CD4-positive, alpha-beta T cell treated with Interferon alpha-2 for 1 hour (primary cell): ENCODE results near the gene HNRNPH1.

Source experiments
- DNase-seq, 2 donors: peaks; one replicate each; pipeline ENCODE4 v3.0.0-alpha.2; 2020 to 2022

The HNRNPH1 gene

DNA sequence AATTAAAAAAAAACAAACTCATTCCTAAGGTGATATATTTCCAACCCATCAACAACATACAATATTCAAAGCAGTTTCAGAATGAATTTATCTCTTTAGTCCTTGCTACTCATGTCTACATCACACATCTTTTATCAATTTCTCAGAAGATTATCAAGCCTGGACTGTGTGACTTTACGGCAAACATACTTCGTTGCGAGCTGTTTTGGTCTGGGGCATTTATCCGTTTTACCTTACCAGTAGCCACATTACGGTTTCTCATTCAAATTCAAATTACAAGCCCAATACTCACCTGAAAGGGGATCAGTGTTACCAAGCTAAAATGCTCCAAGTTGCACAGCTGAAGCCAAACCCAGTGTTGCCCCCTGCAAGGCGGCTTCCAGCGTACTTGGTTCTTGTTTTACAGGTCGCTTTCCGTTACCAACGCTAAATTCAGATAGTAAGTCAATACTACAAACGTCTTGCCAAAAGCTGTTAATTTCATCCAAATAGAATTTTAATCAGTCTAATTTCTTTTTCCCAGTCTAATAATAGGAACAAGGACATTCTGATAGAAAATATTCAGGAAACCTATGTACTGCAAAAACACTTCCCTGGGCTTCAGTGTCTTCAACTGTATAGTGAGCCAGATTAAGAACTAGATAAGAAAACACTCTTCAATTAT is 1.8 kb downstream of the HNRNPH1 start:
- no peak for DNase-seq

DNA sequence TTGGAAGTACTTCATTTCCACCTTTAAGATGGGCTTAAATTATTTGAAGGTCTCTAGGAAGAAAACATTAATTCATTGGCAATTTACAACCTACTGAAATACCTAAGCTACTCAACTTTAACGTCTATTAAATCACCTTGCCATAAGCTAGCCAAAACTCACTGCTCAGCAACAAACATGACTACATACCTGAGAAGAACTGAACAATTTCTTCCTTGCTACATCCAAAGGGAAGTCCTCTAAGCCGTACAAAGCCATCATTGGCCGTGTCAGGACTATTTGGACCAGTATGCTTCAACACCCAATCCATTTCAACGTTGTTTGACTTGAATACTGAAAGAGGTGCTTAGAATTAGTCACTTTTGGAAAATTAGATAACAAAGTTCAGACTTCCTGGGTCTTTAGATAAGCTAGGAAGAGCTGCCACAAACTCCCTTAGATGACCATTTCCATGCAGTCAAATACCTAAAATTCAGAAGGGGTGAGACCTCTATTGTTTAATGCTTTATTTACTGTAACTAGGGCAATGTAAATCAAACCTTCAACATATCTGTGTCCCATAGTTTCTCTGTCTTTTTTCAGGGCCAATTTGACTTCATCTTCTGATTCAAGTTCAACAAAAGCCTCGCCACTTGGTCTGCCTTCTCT is 2.6 kb downstream of the HNRNPH1 start:
- no peak for DNase-seq

DNA sequence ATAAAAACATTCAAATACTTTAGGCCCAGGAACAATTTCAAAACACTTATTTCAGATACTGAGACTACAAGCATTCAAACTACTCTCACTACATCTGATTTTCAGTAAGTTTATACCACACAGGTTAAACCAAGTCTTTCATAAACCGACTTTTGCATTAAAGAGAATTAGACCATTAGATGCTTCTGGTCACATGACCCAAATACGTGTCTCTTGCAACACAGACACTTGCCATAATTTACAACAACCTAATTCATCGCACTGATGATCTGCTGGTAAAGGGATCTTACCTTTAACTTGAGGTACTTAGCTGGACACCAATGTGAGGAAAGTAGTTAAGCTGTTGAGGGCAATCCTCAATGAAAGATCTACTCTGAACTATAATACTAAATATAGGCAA is 3.2 kb downstream of the HNRNPH1 start:
- DNase-seq = no peak

DNA sequence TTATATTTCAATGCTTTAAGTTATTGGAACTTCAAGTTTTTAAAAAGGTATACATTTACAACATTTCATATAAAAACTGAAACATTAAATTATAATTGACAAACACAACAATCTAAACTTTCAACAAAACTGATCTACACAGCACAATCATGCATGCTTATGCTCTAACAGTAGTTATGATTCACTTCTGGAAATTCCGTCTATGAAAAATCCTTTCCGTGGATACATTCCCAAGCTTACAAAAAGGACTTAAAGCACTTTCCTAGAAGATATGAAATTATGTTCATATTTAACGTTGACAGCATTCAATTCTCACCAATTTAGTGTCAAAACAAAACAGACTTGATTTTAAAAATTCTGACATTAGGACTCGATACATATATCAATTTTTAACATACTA is 3.7 kb downstream of the HNRNPH1 start:
- DNase-seq = no peak

DNA sequence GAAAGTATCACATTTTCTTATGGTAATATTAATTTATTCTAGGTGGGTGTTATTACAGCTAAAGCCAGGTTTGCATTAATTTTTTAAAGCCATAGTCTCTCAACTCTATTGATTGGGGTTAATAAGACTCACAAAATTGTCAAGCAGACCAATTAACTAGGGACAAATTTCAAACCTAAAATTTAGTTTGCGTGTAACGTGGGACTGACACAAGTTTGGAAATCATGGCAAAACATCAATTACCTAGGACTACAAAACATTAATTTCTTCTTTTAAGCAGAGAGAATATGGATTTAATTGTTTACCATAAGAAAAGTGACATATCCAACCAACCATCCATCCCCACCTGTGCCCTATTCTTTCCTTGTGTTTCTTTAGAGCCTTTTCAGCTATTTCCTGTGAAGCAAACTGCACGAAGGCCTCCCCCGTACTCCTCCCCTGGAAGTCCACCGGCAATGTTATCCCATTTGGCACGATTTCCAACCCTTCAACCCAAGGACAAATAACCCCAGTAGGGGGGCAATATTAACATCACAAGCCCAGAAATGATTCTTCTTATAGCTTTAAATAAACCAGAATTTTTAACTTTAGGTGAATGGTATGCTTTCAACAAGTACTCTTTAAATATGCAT is 4.4 kb downstream of the HNRNPH1 start:
- DNase-seq = no peak

DNA sequence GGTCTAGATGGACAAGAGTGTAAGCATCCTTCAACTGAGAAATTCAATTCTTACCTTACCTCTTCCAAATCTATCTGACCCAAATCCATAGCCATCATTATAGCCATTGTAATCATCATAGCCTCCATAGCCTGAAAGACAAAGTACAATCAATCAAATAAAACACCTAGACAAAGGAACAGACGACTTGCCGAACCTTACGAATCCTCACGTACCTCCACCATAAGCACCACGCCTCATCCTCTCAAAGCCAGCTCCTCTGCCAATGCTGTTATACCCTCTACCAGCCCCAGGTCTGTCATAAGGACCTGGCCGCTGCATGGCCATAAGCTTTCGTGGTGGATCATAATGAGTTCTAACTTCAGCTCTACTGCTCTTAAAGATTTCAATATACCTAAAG is 5.5 kb downstream of the HNRNPH1 start:
- DNase-seq = no peak

DNA sequence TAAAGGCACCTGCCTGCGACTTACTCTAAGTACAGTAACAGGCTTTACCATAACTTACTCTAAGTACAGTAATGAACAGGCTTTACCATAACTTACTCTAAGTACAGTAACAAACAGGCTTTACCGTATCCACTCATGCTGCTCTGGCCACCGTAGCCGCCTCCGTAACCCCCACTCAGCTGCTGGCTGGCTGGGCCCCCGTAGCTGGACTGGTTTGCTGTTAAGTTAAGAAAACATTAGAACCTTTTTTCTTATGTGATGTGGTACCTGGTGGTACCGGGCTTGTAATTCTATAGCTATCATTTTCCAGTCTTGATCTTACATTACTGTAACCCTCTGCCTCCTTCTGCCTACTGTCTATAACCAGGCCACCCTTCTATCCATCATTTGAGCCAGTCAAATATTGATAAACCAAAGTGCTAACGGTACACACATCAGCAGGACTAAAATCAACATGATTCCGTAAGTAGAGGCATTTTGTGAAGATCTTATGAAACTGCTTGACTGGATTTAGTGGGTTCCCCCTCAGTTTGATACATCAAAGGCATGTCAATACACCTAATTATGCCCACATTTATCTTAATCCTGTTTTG is 7.4 kb downstream of the HNRNPH1 start:
- DNase-seq = no peak

DNA sequence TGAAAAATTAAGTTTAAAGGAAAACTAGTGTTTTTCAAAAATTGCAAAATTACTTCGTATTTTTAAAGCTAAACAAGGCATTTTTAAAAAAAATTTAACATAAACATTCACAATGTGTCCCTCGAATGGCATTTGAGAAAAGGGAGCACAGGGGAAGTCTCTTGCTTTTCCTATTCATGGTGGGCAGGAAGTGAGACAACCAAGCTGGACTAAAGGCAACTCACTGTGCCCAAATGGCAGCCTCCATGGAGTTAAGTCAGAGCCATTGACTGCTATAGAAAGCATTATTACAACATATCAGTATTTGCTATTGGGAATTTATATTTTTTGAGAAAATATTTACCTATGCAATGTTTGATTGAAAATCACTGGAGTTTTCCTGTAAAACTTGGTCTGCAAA is 8.3 kb downstream of the HNRNPH1 start:
- DNase-seq = no peak

DNA sequence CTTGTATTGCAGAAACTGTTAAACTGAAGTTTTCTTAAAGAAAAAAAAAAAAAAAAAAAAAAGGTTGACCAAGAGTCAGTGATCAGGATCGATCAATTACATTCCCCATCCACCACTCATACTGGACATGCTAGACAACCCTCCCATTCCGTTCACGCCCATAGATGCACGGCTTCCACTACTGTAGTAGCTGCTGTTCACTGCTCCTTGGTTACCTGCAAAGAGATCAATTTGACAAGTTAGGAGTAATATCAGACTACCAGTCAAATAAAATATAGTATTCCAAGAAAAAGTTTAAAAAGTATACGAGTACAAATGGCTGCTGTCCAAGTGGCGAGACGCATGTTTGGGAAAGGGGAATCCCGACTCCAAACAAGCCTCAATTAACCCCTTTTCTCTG is 8.7 kb downstream of the HNRNPH1 start:
- no peak for DNase-seq

DNA sequence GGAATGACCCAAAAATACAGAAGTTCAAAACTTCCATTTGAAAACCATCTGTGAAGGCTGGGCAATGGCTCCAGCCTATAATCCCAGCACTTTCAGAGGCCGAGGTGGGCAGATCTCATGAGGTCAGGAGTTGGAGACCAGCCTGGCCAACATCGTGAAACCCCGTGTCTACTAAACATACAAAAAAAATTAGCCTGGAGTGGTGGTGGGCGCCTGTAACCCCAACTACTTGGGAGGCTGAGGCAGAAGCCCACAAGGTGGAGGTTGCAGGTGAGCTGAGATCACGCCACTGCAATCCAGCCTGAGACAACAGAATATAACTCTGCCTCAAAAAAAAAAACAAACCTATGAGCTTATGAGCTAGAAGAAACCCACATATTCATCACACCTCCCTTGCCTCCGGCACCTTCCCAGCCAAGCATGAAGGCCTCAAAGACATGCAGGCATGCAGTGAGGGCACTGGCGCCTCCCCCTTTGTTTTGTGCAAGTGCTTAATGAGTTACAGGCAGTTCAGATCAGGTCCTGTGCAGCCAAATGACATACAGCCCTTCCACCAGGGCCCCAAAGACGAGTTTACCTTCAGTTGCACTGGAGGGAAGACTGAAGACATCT is 9.9 kb downstream of the HNRNPH1 start:
- no peak for DNase-seq

DNA sequence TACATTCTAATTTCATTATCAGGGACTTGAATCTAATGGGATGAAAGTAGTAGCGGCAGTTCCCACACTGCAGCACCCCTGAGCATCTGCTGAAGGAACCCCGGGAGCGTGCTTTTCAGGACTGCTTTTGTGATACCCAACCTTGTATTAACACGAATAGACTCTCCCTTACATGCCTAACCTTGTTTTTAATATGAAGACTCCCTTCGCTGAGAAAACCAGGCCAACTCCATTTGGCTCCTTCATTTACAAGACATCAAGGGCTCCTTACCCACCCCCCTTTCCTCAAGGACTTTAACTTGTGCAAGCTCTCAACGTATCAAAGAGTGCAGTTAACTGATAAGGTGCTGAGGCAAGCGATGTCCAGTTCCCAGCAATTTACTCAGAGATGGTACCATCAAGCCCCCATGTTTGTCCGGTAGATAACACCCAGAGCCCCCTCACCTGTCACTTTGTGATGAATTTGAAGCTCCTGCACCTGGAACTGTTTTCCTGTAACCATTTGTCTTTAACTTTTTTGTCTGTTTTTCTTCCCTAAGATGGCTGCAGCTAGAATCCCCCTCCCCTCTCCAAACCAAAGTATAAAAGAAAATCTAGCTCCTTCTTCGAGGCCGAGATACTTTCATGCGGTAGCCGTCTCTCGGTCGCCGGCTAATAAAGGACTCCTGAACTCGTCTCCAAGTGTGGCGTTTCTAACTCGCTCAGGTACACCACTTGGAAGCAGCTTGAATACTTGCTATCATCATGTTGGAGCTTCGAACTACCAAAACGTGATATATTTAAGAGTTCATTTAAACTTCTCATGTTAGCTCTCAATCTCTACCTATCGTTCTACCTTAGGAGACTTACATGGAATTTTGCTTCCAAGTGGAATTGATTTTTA is 10.7 kb downstream of the HNRNPH1 start:
- DNase-seq = no peak

DNA sequence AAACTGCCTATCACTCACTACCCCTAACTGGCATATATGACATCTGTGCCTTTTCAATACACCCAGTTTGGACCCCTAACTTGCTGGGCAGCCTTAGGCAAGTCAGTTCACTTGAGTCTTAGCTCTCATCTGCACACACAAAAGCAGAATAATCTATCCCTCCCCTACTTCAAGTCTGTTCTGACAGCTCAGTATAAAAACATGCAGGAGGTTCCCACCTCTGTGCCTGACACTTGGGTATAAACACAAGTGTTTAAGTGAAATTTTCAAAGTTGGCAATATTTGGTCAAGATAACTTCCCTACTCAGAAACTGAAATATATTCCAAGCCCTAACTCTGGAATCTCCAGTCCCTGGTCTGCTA is 12.6 kb downstream of the HNRNPH1 start:
- no peak for DNase-seq

DNA sequence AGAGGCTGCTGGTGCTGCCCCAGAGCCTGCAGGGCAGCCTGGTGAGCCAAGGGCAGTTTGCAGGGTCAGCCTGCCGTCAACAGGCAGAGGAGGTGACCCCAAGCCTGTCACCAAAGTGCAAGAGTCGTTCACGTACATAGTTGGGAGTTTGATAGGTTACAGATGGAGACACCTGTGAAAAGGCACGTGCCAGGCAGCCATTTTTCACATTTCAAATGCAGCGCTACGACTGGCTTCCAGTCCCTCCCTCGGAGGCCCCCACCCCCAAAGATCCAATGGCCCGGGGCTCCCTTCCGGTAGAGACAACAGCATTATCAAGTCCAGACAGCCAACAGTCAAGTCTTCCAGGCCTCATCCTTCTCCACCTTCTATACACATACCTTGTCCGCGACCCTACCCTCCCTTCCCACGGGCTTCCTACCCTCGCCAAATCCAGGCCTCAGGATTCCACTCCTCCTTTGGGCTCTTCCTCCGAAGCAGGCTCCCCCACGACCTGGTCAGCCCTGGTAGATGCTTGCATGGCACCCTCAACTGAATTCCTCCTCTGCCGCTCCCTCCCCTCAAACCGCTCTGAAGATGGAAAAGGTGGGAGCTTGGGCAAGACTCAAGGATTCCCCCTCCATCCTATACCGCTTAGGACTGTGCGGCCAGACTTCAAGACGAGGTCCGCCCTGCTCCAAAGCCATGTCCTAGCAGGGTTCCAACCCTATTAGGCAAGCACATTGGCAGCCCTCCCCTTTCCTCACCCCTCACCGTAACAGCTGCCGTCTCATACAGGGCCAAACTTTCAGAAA is 13.2 kb downstream of the HNRNPH1 start:
- no peak for DNase-seq

DNA sequence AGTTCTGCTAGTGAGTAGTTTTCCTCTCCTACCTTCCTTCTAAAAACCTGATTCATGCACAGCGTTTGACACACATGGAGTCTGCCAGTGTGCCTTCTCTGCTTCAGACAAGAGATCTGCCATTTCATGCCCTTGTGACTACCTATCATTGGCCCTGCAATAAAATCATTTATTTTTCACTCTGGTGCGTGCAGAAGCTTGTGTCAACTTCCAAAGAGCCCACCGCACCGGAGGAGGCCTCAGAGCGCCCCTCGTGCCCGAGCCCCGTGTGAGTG is 13.7 kb downstream of the HNRNPH1 start:
- DNase-seq = no peak

DNA sequence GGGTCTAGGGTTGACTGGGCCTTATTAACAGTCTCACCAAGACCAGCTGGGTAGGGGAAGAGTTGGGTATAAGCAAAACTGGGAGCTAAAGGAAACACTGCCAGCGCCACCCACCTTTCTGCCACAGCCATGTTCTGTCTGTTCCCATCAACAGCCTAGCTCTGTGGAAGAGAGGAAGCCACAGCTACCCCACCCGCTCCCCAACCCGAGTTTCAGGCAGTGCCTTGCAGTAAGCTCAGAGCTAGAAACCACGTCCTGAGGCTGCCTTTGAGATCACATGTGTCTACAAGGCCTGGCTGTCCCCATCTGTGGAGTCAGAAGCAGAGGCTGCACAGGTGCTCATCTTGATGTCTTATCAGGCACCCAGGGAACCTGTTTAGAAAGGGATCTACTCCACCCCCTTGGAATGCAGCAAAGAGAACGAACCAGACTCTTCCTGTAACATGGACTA is 15.3 kb downstream of the HNRNPH1 start:
- DNase-seq = peak in 1 of 2 donors; percentile 57

DNA sequence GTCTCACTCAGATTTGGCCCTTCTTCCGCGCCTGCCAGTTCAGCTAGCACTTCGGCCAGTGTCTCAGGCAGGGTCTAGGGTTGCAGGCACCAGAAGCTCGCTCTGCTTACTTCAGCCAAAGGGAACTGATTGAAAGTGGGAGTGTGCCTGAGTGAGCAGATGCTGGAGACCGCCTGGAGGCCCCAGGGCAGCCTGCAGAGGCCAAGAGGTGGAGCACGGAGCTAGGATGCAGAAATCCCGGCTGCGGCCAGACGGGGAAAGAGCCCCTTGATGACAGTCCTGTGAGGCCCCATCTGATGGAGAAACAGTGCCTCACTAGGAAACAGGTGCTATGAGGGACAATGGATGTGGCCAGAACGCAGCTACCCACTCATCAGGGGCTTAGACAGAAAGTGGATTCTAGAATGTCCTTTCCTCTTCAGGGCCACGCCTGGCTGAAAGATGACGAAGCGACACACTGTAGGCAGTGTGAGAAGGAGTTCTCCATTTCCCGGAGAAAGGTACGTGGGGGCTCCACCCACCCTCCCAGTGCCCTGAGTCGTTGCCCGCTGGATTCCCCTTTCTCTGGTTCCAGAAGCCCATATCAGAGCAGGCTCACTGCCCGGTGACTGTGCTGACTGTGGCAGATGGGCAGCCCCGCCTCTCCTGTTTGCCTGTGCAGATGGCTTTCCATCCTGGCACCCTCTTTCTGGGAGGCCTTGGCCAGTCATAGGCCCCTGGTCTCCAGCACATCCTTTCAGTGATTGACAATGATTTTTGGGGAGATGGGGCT is 16.1 kb downstream of the HNRNPH1 start:
- no peak for DNase-seq

DNA sequence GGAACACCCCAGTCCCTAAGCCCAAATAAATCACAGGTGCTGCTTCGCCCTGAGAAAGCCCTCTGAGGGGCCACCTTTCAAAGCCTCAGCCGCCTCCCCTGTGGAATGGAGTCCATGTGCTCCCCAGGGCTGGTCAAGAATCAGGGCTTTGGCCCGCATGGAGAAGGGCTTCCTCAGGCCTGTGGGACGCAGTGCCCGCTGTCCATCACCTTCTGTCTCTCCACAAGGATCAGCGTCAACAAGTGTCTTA is 16.6 kb downstream of the HNRNPH1 start:
- DNase-seq = no peak

DNA sequence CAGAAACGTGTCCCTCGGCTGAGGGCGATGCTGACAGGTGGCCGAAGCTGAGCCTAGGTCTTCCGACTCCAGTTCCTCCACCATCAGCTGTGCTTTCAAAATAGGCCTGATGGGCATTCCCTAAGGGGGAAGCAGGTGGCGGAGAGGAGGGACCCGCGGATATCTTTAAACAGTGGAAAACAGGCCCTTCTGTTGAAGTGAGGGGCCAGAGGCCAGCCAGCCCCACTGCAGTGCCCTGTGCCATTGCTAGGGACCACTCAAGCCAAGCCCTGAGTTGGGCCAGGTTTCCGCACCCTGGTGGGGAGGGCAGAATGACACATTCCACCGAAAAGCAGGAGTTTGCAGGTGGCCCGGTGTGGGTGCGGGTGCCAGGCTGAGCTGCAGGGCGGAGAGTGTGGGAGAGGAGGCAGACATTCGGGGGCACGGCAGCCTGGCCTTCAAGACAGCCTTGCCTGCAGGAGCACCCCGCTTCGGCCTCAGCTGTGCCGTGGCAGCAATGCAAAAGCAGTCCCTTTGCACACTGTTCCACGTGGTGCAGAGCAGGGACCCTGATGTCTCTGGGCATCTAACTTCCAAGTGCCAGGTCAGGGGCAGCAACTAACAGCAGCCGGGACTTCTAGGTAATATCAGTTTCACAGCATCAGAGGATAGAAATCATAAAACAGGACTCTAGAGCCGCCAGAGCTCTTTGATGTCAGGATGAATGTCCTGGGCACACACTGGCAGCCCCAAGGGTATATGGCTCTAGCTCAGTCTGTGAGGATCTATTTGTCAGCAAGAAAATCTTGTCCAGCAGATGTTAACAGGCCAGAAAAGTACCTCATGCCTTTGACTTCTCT is 17.2 kb downstream of the HNRNPH1 start:
- DNase-seq = no peak

DNA sequence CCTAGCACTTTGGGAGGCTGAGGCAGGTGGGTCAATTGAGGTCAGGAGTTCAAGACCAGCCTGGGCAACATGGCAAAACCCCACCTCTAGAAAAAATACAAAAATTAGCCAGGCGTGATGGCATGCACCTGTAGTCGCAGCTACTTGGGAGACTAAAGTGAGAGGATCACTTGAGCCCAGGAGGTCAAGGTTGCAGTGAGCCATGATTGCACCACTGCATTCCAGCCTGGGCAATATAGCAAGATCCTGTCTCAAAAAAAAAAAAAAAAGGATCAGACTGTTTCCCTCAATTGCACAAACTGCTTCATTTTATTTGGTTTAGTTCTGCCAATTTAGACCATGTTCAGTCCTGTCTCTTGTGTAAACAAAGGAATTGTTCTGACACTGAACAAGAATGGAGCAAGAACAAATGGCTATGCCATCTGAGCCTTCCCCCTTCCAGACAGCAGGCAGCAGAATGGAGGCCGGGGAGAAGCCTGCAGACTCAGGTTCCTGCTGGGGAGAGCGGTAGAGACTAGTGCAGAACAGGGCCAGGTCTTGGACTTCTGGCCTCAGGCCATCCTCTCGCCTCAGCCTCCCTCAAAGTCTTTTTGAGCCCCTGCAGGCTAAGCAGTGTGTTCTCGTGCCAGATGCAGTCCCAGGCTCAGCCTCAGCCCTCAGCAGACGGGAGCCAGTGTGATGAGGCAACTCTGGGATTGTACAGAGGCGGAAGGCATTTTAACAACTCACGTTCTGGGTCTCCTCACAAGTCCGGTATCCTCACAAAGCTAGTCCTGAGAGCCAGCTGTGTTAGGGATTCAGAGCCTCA is 18.2 kb downstream of the HNRNPH1 start:
- DNase-seq = no peak

DNA sequence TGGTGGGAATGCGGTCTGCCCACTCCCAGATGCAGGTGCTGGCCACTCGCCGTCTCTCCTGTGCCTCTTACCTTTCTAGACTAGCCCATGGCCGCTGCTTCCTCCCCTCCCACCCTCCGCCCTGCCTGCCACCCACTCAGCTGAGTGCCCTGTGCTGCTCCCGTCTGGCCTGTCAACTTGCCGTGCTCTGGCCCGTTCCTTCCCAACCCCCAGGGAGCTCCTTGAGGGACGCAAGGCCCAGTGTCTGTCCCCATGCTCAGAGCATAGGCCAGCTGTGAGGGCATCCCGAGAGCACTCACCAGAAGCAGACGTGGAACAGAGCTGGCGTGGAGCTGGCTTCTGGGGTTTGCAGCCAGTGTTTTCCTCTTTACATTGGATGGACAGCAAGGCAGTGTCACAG is 20.2 kb downstream of the HNRNPH1 start:
- no peak for DNase-seq
